GM18868 (cell line): ENCODE results near the gene IFNW1.
"Not testable (repeated sequence)": the region's sequence is repeated elsewhere in the genome, so short reads cannot be mapped to it uniquely, and the experiment has no call there.

Source experiments
- ATAC-seq: cut with Tn5 transposase; IDR thresholded peaks from one replicate; pipeline ENCODE4 v1.9.1; 2021; ENCODE audit warnings: mild to moderate bottlenecking, moderate library complexity; ENCODE audit not compliant: unreplicated experiment

IFNW1 gene

GRCh38 chr9:21141427-21141882, at the start of gene IFNW1:
IFNW1 (minus strand) TSS chr9:21141832; CDS start chr9:21141570, 262 bp downstream.
- peak; percentile 57 for ATAC-seq

DNA sequence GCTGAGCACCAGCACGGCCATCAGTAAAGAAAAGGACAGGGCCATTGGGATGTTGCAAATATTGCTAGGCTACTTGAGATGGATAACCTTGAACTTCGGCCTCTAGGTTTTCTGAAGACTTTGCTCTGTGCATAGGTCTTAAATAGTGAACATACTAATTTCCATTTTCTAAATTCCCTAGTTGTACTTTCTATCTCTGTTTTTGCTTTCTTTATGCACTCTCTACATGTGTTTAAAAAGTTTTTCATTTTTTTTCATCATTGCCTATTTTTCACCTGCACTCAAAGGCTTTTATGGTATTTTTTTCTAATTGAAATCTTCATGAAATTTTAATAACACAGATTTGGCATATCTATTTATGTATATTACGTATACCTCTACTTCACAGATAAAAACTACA, 45.9 kb upstream of the IFNW1 start, which contains the start of gene IFNA4:
Gene IFNA4 (minus strand): TSS at position 101 of the 400 bp plus-strand sequence. CDS start 56 bp downstream, at position 45.
- not testable (repeated sequence) for ATAC-seq

DNA sequence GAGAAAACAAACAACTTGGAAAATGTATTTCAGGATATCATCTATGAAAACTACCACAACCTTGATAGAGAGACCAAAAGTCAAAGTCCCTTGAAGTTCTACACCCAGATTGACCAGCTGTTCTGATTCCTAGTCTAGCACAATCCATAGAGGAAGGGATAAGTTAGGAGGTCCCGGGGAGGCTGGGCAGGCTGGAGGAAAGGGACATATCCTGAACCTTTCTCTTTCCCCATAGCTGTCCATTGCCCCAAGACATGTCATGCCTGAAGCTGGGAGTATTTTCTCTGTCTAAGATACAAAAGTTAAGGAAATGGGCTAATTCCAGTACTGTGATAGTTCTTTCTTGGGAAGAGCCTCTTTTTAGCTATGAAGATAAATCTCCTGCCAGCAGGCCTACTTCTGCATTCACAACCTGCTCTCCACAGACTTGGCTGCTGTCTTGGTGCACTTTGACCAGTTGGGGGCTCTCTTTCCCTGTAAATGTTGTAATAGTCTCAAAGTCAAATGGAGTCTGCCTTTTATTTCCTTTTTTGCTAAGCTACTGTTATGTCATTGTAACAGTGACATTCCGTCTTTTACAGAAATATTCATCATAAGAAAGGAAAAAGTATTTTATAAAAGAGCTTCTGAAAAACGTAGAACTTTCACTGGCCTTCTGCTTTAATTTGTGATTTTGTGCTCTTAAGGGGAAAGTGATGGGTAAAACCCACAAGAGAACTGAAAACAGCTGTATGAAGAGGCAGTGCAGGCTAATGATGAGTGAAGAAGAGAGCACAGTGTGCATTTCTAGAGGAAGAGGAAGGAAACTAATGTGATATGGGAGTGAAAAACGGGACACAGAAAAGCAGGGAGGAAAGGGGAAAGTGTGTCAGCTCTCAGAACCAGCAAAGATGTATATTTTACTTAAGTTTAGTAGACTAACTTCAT, 41.4 kb upstream of the IFNW1 start:
- peak; percentile 97 for ATAC-seq

GRCh38 chr9:21174671-21175070, 33.0 kb upstream of the IFNW1 start:
- no peak for ATAC-seq

DNA sequence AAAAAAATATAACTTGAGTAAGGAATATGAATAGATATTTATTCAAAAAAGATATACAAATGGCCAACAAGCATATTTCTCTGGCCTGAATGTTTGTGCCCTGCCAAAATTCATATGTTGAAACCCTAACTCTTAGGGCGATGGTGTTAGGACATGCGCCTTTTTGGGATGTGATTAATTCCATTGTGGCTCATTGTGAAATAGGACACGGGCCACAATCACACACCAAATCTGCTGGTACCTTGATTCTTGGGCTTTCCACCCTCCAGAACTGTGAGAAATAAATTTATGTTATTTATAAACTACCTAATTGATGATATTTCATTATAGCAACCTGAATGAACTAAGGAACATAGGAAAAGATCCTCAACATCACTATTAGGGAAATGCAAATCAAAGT, 30.5 kb upstream of the IFNW1 start:
- no peak for ATAC-seq

GRCh38 chr9:21171351-21171750, 29.7 kb upstream of the IFNW1 start:
- ATAC-seq: no peak

DNA sequence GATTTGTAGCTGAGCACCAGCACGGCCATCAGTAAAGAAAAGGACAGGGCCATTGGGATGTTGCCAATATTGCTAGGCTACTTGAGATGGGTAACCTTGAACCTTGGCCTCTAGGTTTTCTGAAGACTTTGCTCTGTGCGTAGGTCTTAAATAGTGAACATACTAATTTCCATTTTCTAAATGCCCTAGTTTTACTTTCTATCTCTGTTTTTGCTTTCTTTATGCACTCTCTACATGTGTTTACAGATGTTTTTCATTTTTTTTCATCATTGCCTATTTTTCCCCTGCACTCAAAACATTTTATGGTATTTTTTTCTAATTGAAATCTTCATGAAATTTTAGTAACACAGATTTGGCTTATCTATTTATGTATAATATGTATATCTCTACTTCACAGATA, 24.9 kb upstream of the IFNW1 start, which contains the start of gene IFNA21:
Gene IFNA21 (minus strand): TSS at position 101 of the 400 bp plus-strand sequence. CDS start 48 bp downstream, at position 53.
- ATAC-seq: not testable (repeated sequence)

- ATAC-seq: no peak
Measured at GRCh38 chr9:21165516-21165915, 23.9 kb upstream of the IFNW1 start.

- ATAC-seq: peak; percentile 96
Measured at GRCh38 chr9:21160178-21160577, 18.5 kb upstream of the IFNW1 start.

GRCh38 chr9:21155501-21155900, 13.9 kb upstream of the IFNW1 start:
- no peak for ATAC-seq

- ATAC-seq: peak; percentile 88
Measured at GRCh38 chr9:21154018-21154608, 12.5 kb upstream of the IFNW1 start.

DNA sequence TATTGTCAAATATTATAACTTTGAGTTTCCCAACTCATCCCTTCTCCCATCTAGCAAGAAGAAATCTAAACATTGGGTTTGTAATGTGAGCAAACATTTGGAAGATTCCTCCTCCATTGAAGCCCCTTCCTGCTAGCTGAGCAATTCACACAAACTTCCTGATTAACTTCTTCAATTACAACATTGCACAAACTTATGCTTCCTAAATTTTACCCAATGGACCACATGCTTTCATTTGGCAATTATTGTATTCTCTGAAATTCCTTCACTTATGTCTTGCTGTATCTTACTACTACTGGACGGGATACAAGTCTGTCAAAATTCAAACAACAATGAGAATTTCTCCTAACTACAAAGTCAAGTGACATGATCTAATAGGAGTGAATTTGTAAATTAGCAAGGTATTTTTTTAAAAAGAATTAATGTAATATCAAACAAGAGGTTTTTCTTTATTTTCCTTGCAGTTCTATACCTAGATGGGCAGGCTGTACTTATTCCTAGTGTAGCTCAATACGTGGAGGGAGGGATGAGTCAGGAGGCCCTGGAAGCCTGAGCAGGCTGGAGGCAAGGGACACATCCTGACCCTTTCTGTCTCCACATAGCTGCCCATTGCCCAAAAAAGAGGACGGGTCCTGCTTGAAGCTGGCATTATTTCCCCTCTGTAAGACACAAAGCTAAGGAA, 11.8 kb upstream of the IFNW1 start:
- ATAC-seq: peak; percentile 34

DNA sequence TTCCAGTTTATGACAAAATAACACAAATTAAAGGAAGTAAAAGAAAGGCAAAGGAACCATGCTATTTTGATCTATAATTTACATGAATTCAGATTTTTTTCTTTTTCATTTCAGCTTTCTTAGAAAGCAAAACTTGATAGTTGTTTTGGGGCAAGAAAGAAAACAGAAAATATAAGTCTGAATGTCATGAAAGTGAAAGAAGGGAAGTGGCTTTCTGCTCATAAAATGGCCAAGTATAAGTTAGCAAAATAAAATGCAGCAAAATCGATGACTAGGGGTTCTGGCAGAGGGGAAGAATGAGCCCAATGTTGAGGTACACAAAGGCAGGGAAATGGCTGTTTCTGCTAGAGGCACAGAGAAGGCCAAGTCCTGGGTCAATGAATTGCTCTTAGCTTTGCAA, 3.0 kb upstream of the IFNW1 start:
- peak; percentile 58 for ATAC-seq

DNA sequence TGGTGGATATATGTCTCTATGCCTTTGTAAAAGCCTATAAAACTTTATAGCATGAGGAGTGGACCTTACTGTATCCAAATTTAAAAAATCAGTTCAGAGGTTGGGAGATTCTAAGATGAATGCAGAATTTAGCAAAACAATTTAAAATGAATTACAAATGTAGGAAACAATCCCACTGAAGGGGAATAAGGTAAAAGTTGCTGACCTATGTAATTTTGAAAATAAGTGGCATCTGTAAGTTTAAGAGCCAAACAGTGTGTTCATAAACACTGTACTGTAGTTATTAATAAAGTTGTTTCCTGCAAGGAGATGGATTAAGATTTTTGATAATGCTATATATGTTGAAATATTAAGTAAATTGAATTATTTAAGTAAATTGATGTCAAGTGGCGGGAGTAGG, 4.6 kb downstream of the IFNW1 start:
- ATAC-seq: no peak

DNA sequence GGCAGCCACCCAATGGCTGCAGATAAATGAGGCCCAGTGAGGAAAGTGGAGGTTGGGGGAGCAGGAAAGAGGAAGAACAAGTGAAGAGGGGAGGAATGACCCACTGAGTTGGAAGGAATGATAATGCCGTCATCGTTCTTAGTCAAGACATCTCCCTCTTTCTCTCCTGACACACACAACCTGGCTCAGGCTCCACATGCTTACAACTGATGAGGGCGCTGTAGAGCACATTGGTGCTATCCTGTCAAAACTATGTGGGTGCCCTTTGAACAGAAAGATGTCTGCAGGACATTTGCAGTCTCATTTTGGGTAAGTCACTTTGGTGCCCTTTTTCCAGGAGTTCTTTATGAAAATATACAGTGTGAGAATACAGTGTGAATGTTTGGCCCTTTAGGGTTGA, 5.9 kb downstream of the IFNW1 start:
- no peak for ATAC-seq

DNA sequence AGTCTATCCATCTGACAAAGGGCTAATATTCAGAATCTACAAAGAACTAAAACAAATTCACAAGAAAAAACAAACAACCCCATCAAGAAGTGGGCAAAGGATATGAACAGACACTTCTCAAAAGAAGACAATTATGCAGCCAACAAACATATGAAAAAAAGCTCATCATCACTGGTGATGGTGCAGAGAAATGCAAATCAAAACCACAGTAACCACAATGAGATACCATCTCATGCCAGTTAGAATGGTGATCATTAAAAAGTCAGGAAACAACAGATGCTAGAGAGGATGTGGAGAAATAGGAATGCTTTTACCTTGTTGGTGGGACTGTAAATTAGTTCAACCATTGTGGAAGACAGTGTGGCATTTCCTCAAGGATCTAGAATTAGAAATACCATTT, 13.4 kb downstream of the IFNW1 start:
- not testable (repeated sequence) for ATAC-seq

DNA sequence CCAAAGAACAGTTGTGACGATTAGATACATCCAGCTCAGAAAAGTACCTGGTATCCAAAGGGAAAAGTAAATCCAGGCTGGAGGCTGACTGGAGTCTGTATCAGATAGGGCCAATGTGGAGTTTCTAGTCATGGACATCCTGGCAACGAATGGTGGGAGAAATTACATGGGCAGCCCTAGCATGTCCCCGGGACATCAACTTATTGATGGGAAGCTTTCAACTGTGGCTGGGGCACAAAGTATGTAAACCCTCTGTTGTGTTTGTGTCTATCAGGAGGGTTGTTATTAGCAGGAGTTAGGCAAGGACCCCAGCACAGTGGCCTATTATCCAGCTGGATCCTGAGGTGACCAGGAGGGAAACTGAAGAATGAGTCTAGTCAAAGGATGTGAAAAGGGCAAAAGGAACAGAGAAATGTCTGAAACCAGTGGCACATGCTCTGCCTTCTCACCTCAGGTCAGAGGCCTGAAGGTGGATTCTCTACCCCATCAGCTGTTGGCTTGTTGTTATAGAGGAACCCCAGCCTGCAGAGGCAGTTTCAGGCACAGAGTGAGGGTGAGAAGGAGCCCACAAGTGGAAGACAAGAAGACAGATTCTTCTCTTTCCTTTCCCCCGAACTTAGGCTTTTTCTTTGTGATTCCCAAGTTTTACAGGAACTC, 19.9 kb downstream of the IFNW1 start:
- peak; percentile 57 for ATAC-seq

DNA sequence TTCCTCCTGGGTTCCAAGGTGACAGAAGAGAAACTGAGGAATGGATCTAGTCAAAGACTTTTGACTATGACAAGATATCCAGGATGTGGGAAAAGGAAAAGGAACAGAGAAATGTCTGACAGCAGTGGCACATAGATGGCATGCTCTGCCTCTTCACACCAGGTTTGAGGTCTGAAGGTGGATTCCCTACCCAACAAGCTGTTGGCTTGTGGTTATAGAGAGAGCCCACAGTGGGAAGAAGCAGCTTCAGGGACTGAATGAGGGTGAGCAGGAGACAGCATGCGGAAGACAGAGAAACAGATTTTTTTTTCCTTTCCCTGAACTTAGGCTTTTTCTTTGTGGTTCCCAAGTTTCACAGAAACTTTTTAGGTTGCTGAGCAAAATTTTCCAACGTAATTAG, 20.6 kb downstream of the IFNW1 start:
- peak; percentile 75 for ATAC-seq

- ATAC-seq: peak; percentile 70
Measured at GRCh38 chr9:21119093-21119770, 22.4 kb downstream of the IFNW1 start.

DNA sequence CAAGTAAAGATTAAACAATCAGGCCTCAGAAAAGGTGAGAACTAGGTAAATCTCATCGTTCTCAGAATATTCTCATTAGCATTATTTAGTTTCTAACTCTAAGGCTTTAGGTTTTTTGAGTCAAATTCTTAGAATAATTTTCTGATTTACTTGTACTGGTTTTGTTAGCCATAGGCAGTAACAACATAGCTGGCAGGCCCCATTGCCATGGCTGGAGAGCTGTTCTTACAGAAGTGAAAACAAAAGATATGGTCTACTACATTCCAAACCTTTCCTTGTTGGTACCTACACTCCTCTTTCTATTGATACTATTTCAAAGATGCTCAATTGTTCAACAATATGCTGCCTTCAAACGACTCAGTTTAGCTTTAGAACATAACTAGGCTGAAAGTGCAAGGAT, 27.3 kb downstream of the IFNW1 start:
- no peak for ATAC-seq
